Peyer's patch (tissue), 4 donors: Measurements from ENCODE around the gene ISLR2.

Source experiments
- POLR2A ChIP-seq, 2 donors: fragments of 450-650 bp; IDR thresholded peaks; one replicate each; pipeline ENCODE4 v1.5.1; 2017; ENCODE audit warnings: antibody characterized with exemption in 2 of 2, mild to moderate bottlenecking in 2 of 2, moderate library complexity in 2 of 2
- TF ChIP-seq, protein P1 (sequence below), 6 experiments: fragments of 450-650 bp in 4 of 6; fragments of 200-600 bp in 2 of 6; sonication (generic) in 1 of 6; IDR thresholded peaks; one replicate each; pipeline ENCODE4 v1.5.1; 2017 to 2019; ENCODE audit warnings: antibody characterized with exemption in 6 of 6, mild to moderate bottlenecking in 3 of 6, moderate library complexity in 1 of 6

DNA sequence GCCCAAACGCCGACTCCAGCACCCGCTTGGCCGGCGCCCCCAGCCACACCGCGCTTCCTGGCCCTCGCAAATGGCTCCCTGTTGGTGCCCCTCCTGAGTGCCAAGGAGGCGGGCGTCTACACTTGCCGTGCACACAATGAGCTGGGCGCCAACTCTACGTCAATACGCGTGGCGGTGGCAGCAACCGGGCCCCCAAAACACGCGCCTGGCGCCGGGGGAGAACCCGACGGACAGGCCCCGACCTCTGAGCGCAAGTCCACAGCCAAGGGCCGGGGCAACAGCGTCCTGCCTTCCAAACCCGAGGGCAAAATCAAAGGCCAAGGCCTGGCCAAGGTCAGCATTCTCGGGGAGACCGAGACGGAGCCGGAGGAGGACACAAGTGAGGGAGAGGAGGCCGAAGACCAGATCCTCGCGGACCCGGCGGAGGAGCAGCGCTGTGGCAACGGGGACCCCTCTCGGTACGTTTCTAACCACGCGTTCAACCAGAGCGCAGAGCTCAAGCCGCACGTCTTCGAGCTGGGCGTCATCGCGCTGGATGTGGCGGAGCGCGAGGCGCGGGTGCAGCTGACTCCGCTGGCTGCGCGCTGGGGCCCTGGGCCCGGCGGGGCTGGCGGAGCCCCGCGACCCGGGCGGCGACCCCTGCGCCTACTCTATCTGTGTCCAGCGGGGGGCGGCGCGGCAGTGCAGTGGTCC lies 3.5 kb downstream of the ISLR2 start:
- TF ChIP-seq, protein P1, sequence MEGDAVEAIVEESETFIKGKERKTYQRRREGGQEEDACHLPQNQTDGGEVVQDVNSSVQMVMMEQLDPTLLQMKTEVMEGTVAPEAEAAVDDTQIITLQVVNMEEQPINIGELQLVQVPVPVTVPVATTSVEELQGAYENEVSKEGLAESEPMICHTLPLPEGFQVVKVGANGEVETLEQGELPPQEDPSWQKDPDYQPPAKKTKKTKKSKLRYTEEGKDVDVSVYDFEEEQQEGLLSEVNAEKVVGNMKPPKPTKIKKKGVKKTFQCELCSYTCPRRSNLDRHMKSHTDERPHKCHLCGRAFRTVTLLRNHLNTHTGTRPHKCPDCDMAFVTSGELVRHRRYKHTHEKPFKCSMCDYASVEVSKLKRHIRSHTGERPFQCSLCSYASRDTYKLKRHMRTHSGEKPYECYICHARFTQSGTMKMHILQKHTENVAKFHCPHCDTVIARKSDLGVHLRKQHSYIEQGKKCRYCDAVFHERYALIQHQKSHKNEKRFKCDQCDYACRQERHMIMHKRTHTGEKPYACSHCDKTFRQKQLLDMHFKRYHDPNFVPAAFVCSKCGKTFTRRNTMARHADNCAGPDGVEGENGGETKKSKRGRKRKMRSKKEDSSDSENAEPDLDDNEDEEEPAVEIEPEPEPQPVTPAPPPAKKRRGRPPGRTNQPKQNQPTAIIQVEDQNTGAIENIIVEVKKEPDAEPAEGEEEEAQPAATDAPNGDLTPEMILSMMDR (IDR thresholded peaks at IDR 0.05), result no peak
- no peak for TF ChIP-seq POLR2A (IDR thresholded peaks at IDR 0.05)
